HG02840 (cell line): Measurements from ENCODE around the gene TERF2IP.
A peak's percentile ranks its signal among the peaks of the same experiment; 100 is the strongest.

Experiments used
- ATAC-seq: cut with Tn5 transposase; IDR thresholded peaks from one replicate; pipeline ENCODE4 v1.9.1; 2021; ENCODE audit warnings: mild to moderate bottlenecking, moderate library complexity, moderate number of reproducible peaks; ENCODE audit not compliant: unreplicated experiment, low FRiP score

TERF2IP gene

GRCh38 chr16:75647492-75648264 lies at the start of gene TERF2IP, which contains the start of gene KARS1:
Gene TERF2IP, plus strand, starts transcription at chr16:75647773. Its CDS starts 110 bp downstream, at chr16:75647883.
Gene KARS1, minus strand, starts transcription at chr16:75647665. Its CDS starts 26 bp downstream, at chr16:75647639.
- peak; percentile 77 for ATAC-seq

DNA sequence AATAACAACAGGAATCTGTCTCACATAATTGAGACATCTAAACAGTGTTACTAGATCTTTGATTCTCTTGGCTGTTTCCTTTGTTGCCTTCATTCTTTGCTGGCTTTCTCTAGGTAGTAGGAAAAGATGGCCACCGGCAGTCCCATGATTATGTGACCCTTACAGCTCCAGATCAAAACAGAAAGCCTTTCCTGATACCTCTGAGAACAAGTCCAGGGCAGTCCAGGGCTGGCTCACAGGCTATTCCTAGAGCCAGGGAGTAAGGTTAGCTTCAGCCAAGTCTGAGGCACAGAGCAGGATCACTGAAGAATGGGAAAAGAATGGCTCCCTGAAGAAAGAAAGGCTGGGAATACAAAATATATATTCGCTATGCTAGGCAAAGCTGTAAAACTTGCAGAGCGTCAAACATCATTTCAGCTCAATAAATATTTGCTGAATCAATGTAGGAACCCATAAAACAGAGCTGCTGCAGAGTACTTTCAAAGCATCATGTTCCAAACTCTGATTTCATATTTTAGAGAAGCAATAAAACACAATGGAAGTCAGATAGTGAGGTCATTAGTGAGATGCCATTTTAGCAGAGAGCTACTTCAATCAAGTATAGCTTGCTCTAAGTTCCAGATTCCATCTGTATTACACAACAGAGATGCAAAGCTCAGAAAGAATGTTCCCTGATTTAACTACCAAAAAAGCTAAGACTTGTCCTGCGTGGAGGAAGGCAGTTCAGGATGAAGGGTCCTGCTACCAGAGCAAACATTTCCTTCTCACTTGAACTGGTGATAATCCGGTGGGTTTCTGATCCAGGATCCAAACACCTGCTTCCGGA lies 47.9 kb upstream of the TERF2IP start:
- no peak for ATAC-seq

DNA sequence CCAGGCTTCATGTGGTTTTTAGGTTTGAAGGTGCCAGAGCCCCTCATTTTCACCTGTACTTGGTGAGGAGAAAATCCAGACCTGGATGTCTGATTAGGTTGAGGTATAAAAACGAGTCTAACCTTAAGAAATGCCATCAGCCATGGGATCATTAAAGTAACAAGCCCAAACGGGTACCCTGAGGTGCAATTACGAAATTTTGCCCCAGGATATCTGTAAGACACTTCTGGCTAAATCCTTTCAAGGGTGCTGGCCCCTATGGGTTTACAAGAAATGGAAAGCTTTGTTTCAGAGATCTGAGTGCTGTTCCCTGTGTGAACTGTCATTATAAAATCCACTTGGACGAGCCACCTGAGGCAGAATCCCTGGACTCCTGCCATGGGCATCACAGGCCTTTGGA lies 44.3 kb upstream of the TERF2IP start:
- no peak for ATAC-seq

GRCh38 chr16:75606507-75606906 lies 41.1 kb upstream of the TERF2IP start:
- no peak for ATAC-seq

- no peak for ATAC-seq
These were observed 33.3 kb upstream of the TERF2IP start for GRCh38 chr16:75614066-75614897.

GRCh38 chr16:75615619-75616018 lies 32.0 kb upstream of the TERF2IP start:
- no peak for ATAC-seq

- no peak for ATAC-seq
These were observed 31.0 kb upstream of the TERF2IP start for GRCh38 chr16:75616521-75617010.

GRCh38 chr16:75617121-75617520 lies 30.5 kb upstream of the TERF2IP start:
- no peak for ATAC-seq

DNA sequence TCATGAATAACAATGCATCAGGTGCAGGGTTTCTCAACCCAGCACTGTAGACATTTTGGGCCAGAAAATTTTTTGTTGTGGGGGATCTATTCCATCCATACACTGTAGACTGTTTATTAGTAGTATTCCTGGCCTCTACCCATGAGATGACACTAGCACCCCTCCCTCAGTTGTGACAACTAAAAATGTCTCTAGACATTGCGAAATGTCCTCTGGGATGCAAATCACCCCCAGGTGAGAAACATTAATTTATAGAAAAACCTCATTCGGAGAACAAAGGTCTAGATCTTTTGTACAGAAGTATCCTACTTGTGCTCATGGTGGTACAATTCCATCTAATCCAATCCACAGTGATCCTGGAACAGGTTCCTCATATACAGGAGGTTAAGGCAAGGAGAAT lies 28.8 kb upstream of the TERF2IP start:
- ATAC-seq: no peak

DNA sequence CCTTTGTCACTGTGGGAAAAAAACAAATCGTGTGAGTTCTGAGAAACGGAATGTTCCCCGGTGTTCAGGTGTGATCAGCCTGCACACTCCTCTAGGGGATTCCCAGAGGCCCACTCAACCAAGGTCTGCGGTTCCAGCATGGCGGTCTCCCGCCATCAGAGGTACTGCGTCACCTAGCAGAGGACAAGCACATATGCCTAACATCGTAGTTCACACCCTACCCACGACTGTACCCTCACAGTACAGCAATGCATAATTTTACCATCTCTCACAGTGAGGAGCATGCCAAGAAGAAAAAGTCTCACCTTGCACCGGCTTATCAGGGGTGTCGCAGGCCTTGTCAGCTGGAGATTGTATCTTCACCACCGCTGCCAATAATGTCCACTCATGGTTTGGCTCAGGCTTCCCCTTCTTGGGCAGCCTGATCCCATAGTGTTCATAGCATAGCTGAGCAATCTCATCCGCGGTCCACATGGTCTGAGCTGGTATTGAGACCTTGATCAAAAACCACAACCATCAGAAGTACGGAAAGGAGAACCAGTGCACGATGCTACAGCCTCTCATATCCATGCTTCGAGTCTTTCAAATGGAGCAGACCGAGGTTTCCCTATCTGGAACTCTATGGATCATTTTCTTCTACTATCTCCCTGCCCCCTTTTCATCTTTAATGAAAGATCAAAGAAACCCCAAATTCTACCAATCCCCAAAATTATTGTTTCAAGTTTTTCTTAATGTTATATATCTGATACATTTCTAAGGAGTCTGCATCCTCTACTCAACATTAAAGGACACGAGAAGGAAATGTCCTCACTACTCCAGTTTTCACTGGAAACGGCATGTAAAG lies 27.0 kb upstream of the TERF2IP start:
- no peak for ATAC-seq

- ATAC-seq: no peak
These were observed 26.4 kb upstream of the TERF2IP start for GRCh38 chr16:75621170-75621477.

- ATAC-seq: peak; percentile 90
These were observed 24.6 kb upstream of the TERF2IP start, which contains the start of gene ADAT1 for GRCh38 chr16:75622761-75623605. Gene ADAT1, minus strand, starts transcription at chr16:75623281. Its CDS starts 2,482 bp downstream, at chr16:75620799.

DNA sequence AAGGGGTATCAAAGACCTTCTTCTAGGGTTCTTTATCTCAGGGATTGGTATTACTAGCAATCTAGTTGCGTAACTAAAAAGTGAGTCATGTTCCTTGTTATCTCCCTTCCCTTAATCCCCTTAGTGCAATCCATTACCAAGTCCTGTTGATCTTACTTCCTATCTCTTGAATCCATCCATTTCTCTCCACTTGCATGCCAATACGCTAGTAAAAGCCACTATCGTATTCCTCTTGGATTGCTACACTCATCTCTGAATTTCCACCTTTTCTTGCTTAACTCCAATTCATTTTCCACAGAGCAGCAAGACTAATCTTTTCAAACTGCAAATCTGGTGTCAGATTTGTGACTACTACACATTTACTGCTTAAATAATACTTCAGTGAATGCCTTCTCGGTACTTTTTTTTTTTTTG lies 22.6 kb upstream of the TERF2IP start:
- no peak for ATAC-seq

- ATAC-seq: no peak
These were observed 20.8 kb upstream of the TERF2IP start for GRCh38 chr16:75626806-75627205.

GRCh38 chr16:75627851-75628250 lies 19.7 kb upstream of the TERF2IP start:
- no peak for ATAC-seq

DNA sequence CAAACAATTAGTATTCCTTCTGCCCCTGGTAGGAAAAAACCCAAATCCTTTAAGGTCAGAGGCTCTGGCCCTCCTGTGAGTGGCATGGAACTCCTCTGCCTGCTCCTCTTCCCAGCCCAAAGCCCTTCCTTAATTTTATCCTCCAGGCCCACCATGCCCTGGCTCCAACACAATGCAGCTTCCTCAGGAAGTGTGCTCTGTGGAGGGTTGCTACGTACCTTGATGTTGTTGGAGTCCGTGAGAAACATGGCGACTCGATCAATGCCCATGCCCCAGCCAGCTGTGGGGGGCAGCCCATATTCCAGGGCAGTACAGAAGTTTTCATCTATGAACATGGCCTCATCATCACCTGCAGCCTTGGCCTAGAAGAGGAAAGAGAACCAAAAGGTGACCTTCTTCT lies 19.2 kb upstream of the TERF2IP start:
- ATAC-seq: no peak

DNA sequence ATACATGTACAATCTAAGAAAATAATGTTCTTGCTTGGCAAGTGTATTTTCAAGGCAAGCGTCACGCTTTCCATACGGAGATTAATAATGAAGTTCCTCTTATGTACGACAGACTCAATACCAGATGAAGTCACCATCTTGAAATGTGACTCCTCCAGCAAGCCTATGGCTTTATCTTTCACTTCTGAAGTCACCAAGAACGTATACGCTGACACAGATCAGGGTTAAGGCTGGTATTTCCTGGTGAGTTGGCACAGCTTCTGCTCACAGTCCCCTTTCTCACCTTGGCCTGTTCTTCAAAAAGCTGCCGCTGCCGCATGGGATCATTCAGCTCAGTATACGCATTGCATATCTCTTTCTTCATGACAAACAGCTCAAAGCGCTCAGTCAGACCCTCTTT lies 18.4 kb upstream of the TERF2IP start:
- no peak for ATAC-seq

- ATAC-seq: no peak
These were observed 17.5 kb upstream of the TERF2IP start for GRCh38 chr16:75630052-75630451.

DNA sequence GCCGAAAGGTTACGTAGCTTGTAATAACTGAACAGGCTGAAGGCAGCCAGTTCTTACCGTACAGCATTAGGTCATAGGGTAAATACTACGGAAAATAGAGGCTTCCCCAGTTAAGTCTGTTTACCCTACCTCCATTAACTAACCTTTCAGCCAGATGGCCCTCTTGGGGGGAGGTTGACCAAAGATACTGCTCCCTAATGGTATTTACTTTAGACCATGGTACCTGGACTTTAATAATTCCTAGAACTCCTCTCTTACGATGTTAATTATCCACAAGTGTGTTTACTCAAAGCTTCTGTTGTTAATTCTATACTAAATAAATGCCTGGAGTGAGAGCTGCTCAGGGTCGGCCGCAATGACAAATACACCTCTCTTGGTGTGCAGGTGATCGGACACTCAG lies 14.7 kb upstream of the TERF2IP start:
- no peak for ATAC-seq
